Amniotic epithelial cell (primary cell): Measurements from ENCODE around the gene NAT14.

Source experiments
- DNase-seq: peaks from one replicate; pipeline ENCODE4 v3.0.0-alpha.2; 2010; ENCODE audit warnings: low read depth

Gene NAT14

GRCh38 chr19:55453511-55454260 lies 31.3 kb upstream of the NAT14 start:
- no peak for DNase-seq

GRCh38 chr19:55454787-55455243 lies 30.2 kb upstream of the NAT14 start:
- no peak for DNase-seq

GRCh38 chr19:55455576-55456235 lies 29.3 kb upstream of the NAT14 start:
- DNase-seq = no peak

GRCh38 chr19:55456347-55456746 lies 28.6 kb upstream of the NAT14 start:
- no peak for DNase-seq

GRCh38 chr19:55457683-55458457 lies 27.1 kb upstream of the NAT14 start:
- DNase-seq = no peak

GRCh38 chr19:55459551-55459949 lies 25.4 kb upstream of the NAT14 start:
- no peak for DNase-seq

GRCh38 chr19:55459950-55460657 lies 24.9 kb upstream of the NAT14 start:
- peak; percentile 45 for DNase-seq

- DNase-seq = peak; percentile 83
Observed at GRCh38 chr19:55460670-55461258, 24.2 kb upstream of the NAT14 start.

GRCh38 chr19:55461259-55461973 lies 23.6 kb upstream of the NAT14 start, which contains the start of gene ISOC2:
Gene ISOC2 (minus strand): TSS chr19:55461642. CDS start chr19:55456486, 5,156 bp downstream.
- peak; percentile 99 for DNase-seq

- DNase-seq = peak; percentile 38
Observed at GRCh38 chr19:55461974-55462626, 22.9 kb upstream of the NAT14 start.

GRCh38 chr19:55462722-55463121 lies 22.3 kb upstream of the NAT14 start:
- no peak for DNase-seq

GRCh38 chr19:55463583-55464031 lies 21.4 kb upstream of the NAT14 start:
- DNase-seq = no peak

GRCh38 chr19:55464039-55464661 lies 20.8 kb upstream of the NAT14 start:
- DNase-seq = no peak

GRCh38 chr19:55464662-55465054 lies 20.3 kb upstream of the NAT14 start, which contains the start of gene C19orf85:
Gene C19orf85 (minus strand): TSS chr19:55464751. CDS start chr19:55464554, 197 bp downstream.
- no peak for DNase-seq

- DNase-seq = no peak
Observed at GRCh38 chr19:55465460-55466240, 19.3 kb upstream of the NAT14 start.

GRCh38 chr19:55466241-55466614 lies 18.8 kb upstream of the NAT14 start:
- no peak for DNase-seq

GRCh38 chr19:55467236-55468053 lies 17.5 kb upstream of the NAT14 start:
- peak; percentile 93 for DNase-seq

- no peak for DNase-seq
Observed at GRCh38 chr19:55468054-55468393, 17.0 kb upstream of the NAT14 start.
